HepG2 (cell line): ENCODE measurements around the gene KLHL11. TPM values are rescaled to one million over a fixed set of nuclear protein-coding genes. Genes with fewer than 3 reads are reported as not detected.
"Not testable (repeated sequence)": the region's sequence is repeated elsewhere in the genome, so short reads cannot be mapped to it uniquely, and the experiment has no call there.

Experiments used
- ATAC-seq: fragments of 200-7000 bp; cut with Tn5 transposase; 3 replicates; pipeline ENCODE4 v1.9.1; 2020; ENCODE audit warnings: mild to moderate bottlenecking, moderate library complexity
- BruUV-seq: library from RNA; stranded (reverse); fragments of 400-500 nt; replicated peaks from 2 replicates; lab custom pipeline; 2021; lab: Mats Ljungman, UMichigan
- CTCF ChIA-PET: fragments of 300-600 bp; formaldehyde crosslinking; extraction: SDS; loops from one replicate; lab custom pipeline; 2021; ENCODE audit warnings: low total read pairs, inconsistent platforms, low intra/inter-chr PET ratio; lab: Yijun Ruan, JAX
- POLR2A ChIA-PET: fragments of 350-600 bp; sonication (Branson Sonifier 250); formaldehyde crosslinking; loops from one replicate; lab custom pipeline; 2020; ENCODE audit warnings: antibody characterized with exemption, inconsistent platforms; lab: Yijun Ruan, JAX
- DNase-seq: peaks from one replicate; pipeline ENCODE4 v3.0.0-alpha.2; 2015; ENCODE audit warnings: low spot score
- FAIRE-seq: peaks from 3 replicates; lab custom pipeline; 2011; peaks lifted over from hg19 to GRCh38; lab: Jason Lieb, UNC
- H2AFZ ChIP-seq: one replicate; pipeline ENCODE4 v1.6.1; 2011; ENCODE audit warnings: low read length, inconsistent platforms
- H3K27ac ChIP-seq: fragments of 300-600 bp; 3 replicates; pipeline ENCODE4 v1.8.0; 2011; ENCODE audit warnings: mixed run types, mild to moderate bottlenecking, mixed read lengths, low read length, inconsistent platforms; ENCODE audit not compliant: insufficient read depth; ENCODE audit errors: extremely low read length
- H3K27me3 ChIP-seq, 2 experiments: fragments of 200-600 bp in 1 of 2; 2 replicates in 1 of 2; 3 replicates in 1 of 2; pipeline versions ENCODE4 v1.6.0 to v1.8.0; 2011; ENCODE audit warnings: low read length in 2 of 2, mild to moderate bottlenecking in 2 of 2, moderate library complexity in 2 of 2, inconsistent platforms in 1 of 2; ENCODE audit not compliant: insufficient read depth in 2 of 2, control insufficient read depth in 1 of 2
- H3K36me3 ChIP-seq, 2 experiments: fragments of 200-600 bp in 1 of 2; replicated peaks in 1 of 2; 2 replicates in 1 of 2; 3 replicates in 1 of 2; pipeline versions ENCODE4 v1.5.1 to v1.8.0; 2011; ENCODE audit warnings: low read length in 2 of 2, inconsistent platforms in 1 of 2; ENCODE audit not compliant: insufficient read depth in 2 of 2, control insufficient read depth in 1 of 2
- H3K4me1 ChIP-seq: 2 replicates; pipeline ENCODE4 v1.5.1; 2012; ENCODE audit warnings: low read length, inconsistent platforms; ENCODE audit not compliant: insufficient read depth
- H3K4me2 ChIP-seq: 2 replicates; pipeline ENCODE4 v1.6.0; 2011; ENCODE audit warnings: low read depth, low read length, inconsistent platforms
- H3K4me3 ChIP-seq, 3 experiments: fragments of 200-600 bp in 1 of 3; sonication (generic), shearing (Covaris generic) in 1 of 3; replicated peaks in 1 of 3; 2 replicates each; pipeline ENCODE4 v1.5.1; 2011 to 2016; ENCODE audit warnings: low read length in 3 of 3, inconsistent platforms in 2 of 3, low read depth in 2 of 3, mild to moderate bottlenecking in 2 of 3, control low read depth in 1 of 3, mixed read lengths in 1 of 3; ENCODE audit not compliant: insufficient read depth in 1 of 3
- H3K79me2 ChIP-seq: one replicate; pipeline ENCODE4 v1.6.1; 2011; ENCODE audit warnings: low read length, inconsistent platforms; ENCODE audit not compliant: insufficient read depth
- H3K9ac ChIP-seq: 2 replicates; pipeline ENCODE4 v1.6.0; 2011; ENCODE audit warnings: mild to moderate bottlenecking, low read depth, low read length, inconsistent platforms; ENCODE audit not compliant: insufficient read depth
- H3K9me3 ChIP-seq: 2 replicates; pipeline ENCODE4 v1.5.1; 2012; ENCODE audit warnings: mild to moderate bottlenecking, low read length
- H4K20me1 ChIP-seq: 2 replicates; pipeline ENCODE4 v1.6.0; 2011; ENCODE audit warnings: inconsistent platforms, mild to moderate bottlenecking, low read length, moderate library complexity; ENCODE audit not compliant: insufficient read depth
- BRF2 ChIP-seq: sonication (generic); formaldehyde crosslinking; IDR thresholded peaks from 2 replicates; pipeline ENCODE4 v1.8.1; 2022; ENCODE audit warnings: mild to moderate bottlenecking, missing genetic modification reagents
- EP300 ChIP-seq, 3 experiments: sonication (generic) in 1 of 3; formaldehyde crosslinking in 1 of 3; IDR thresholded peaks; 2 replicates each; pipeline versions ENCODE4 v1.5.1 to v1.6.1; 2011 to 2020; ENCODE audit warnings: low read depth in 2 of 3, low read length in 2 of 3, borderline replicate concordance in 1 of 3, improper control_type of control experiment in 1 of 3, mild to moderate bottlenecking in 1 of 3, missing genetic modification reagents in 1 of 3, moderate library complexity in 1 of 3
- HHEX ChIP-seq: IDR thresholded peaks from 2 replicates; pipeline ENCODE4 v1.6.1; 2016; ENCODE audit warnings: control low read depth
- PAF1 ChIP-seq: IDR thresholded peaks from 2 replicates; pipeline ENCODE4 v1.6.1; 2016; ENCODE audit warnings: missing genetic modification reagents, missing compliant biosample characterization
- YEATS4 ChIP-seq: sonication (generic); formaldehyde crosslinking; IDR thresholded peaks from 2 replicates; pipeline ENCODE4 v1.4.0; 2020; ENCODE audit warnings: missing genetic modification reagents, borderline replicate concordance
- ZFYVE20 ChIP-seq: sonication (generic); formaldehyde crosslinking; IDR thresholded peaks from 2 replicates; pipeline ENCODE4 v1.8.0; 2023; ENCODE audit warnings: low read depth, mild to moderate bottlenecking, moderate library complexity, missing genetic modification reagents, borderline replicate concordance
- ZKSCAN8 ChIP-seq: IDR thresholded peaks from 2 replicates; pipeline ENCODE4 v1.6.1; 2016; ENCODE audit warnings: borderline replicate concordance, missing genetic modification reagents, missing compliant biosample characterization
- ZNF329 ChIP-seq: sonication (generic); formaldehyde crosslinking; IDR thresholded peaks from 2 replicates; pipeline ENCODE4 v1.9.0; 2021; ENCODE audit warnings: low read depth, mild to moderate bottlenecking, missing genetic modification reagents
- ZNF484 ChIP-seq: sonication (generic); formaldehyde crosslinking; IDR thresholded peaks from 2 replicates; pipeline ENCODE4 v1.5.1; 2020; ENCODE audit warnings: mild to moderate bottlenecking, low read depth, missing genetic modification reagents, borderline replicate concordance
- ZNF567 ChIP-seq: sonication (generic); formaldehyde crosslinking; IDR thresholded peaks from 2 replicates; pipeline ENCODE4 v1.8.1; 2023; ENCODE audit warnings: mild to moderate bottlenecking, missing genetic modification reagents, borderline replicate concordance
- WGBS: methylation state at CpG from one replicate; pipeline ENCODE4 v1.1.6; 2017; ENCODE audit warnings: low lambda C conversion rate; 5-methylcytosine and 5-hydroxymethylcytosine counted together
- in situ Hi-C: cut with HindIII; loops from 2 replicates; pipeline ENCODE4 v1.10.0; 2017; ENCODE audit warnings: low pct_unique_long_range_greater_than_20kb; ENCODE audit not compliant: extremely low pct_ligation_motif_present
- intact Hi-C: fragments of 100-400 bp; cut with micrococcal nuclease; formaldehyde crosslinking; loops from one replicate; pipeline ENCODE4 v1.10.0; 2022; ENCODE audit not compliant: unreplicated experiment
- polyA plus RNA-seq, 8 experiments: library from polyadenylated mRNA; depleted of rRNA in 3 of 8; stranded (reverse) in 7 of 8; unstranded in 1 of 8; fragments of >200 nt; fragmentation: Illumina TruSeq in 4 of 8; extraction: Trizol in 4 of 8; gene quantifications; 2 replicates each; pipeline versions ENCODE4 v1.2.1 to v1.2.3, GENCODE V29; 2011 to 2016; ENCODE audit warnings: low read depth in 4 of 8, missing spikeins in 1 of 8, mixed read lengths in 1 of 8; ENCODE audit not compliant: insufficient read depth in 1 of 8
- total RNA-seq, 5 experiments: library from RNA; depleted of rRNA; stranded (reverse); fragments of >200 nt; fragmentation: Illumina TruSeq; extraction: Trizol; gene quantifications; 2 replicates each; pipeline ENCODE4 v1.2.3, GENCODE V29; 2016; ENCODE audit warnings: low read depth in 1 of 5
- TF ChIP-seq, protein P1 (sequence below): IDR thresholded peaks from 2 replicates; pipeline ENCODE4 v1.6.1; 2016; ENCODE audit warnings: missing biosample characterization, missing genetic modification reagents, low read depth

The KLHL11 gene
- total and polyA plus RNA-seq, 2 of the 13 experiments (the other 11 are each of a cell fraction or from before 2014, with no cell fraction given) = 7.7 to 27.5 TPM

DNA sequence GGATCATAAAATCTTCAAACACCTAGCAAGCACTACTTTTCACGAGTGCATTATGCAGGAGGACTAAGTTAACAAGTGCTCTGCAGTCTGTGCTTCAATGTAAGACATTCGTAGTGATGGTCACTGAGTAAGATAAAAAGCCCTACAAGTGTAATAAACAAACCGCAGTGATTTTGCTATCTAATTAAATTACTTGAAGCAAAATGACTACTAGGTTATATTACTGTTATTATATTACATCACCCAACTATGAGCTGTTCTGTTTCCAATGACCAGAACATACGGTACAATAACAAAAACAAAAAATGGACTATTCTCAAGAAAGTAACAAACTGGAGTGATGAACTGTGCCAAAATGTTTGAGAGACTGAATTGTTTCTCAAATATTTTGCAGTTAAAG, 16.4 kb downstream of the KLHL11 start (continued):
- TF ChIP-seq PAF1 (no peak), BRF2 (CRISPR knock-in tag) (no peak), ZNF329 (CRISPR knock-in tag) (no peak), ZKSCAN8 (CRISPR knock-in tag) (no peak), ZNF567 (CRISPR knock-in tag) (no peak), ZNF484 (CRISPR knock-in tag) (no peak)

GRCh38 chr17:41844971-41845370, 20.3 kb downstream of the KLHL11 start:
- FAIRE-seq (no peak), DNase-seq (no peak), ATAC-seq (no peak)
- intact Hi-C loops = no loop called here
- Histone ChIP-seq H3K9me3 (no peaks in the 10 kb centered on the region), H3K4me1 (peaks cover 6% of the 10 kb centered on the region; the same call in 1 of the 2 replicates), H3K4me3 (no peak overlapping the region), H4K20me1 (no peaks in the 10 kb centered on the region), H3K27me3 (no peaks in the 10 kb centered on the region), H3K9ac (no peak overlapping the region), H3K4me2 (no peak overlapping the region), H3K27ac (no peak overlapping the region), H3K36me3 (peaks cover 4 to 5% of the 10 kb centered on the region in 2 experiments; a peak in 3 of 5 replicates), H2AFZ (no peak overlapping the region), H3K79me2 (peaks cover 4% of the 10 kb centered on the region)
- no peak for TF ChIP-seq EP300 (IDR thresholded peaks at IDR 0.05; ENCODE audit: low read depth in 2 of 2, low read length in 2 of 2)
- no peak for TF ChIP-seq EP300 (CRISPR knock-in tag; IDR thresholded peaks at IDR 0.05; ENCODE audit: borderline replicate concordance)
- TF ChIP-seq ZFYVE20 = no peak
- TF ChIP-seq, protein P1, sequence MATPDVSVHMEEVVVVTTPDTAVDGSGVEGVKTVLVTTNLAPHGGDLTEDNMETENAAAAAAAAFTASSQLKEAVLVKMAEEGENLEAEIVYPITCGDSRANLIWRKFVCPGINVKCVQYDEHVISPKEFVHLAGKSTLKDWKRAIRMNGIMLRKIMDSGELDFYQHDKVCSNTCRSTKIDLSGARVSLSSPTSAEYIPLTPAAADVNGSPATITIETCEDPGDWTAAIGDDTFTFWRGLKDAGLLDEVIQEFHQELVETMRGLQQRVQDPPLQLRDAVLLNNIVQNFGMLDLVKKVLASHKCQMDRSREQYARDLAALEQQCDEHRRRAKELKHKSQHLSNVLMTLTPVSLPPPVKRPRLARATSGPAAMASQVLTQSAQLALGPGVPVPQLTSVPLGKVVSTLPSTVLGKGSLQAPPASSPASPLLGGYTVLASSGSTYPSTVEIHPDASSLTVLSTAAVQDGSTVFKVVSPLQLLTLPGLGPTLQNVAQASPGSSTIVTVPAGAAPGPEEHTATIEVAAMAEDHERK (CRISPR knock-in tag) = no peak
- no peak for TF ChIP-seq HHEX (CRISPR knock-in tag)
- TF ChIP-seq YEATS4 (CRISPR knock-in tag) = no peak
- ChIA-PET POLR2A (no interaction called here), CTCF (no interaction called here)
- BruUV-seq = no TSS peak
- in situ Hi-C loops = no loop called here
- 84% methylated on average over 6 of the region's 6 CpGs for WGBS

DNA sequence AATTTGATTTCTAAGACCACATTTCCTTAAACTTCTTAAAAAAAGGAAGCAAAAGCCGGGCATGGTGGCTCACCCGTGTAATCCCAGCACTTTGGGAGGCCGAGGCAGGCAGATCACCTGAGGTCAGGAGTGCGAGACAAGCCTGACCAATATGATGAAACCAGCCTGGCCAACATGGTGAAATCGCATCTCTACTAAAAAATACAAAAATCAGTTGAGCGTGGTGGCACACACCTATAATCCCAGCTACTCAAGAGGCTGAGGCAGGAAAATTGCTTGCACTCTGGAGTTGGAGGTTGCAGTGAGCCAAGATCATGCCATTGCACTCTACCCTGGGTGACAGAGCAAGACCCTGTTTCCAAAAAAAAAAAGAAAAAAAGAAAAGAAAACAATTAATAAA, 24.4 kb downstream of the KLHL11 start:
- 85% methylated on average over 6 of the region's 6 CpGs for WGBS
- BruUV-seq, H3K79me2 ChIP-seq, H3K36me3 ChIP-seq, in situ Hi-C loops, intact Hi-C loops, H3K27me3 ChIP-seq, H3K9me3 ChIP-seq, CTCF ChIA-PET, H2AFZ ChIP-seq, POLR2A ChIA-PET, H3K4me2 ChIP-seq, H3K4me3 ChIP-seq, FAIRE-seq, DNase-seq, H3K9ac ChIP-seq, H3K27ac ChIP-seq, ATAC-seq, H4K20me1 ChIP-seq: not testable (repeated sequence)
- H3K4me1 ChIP-seq = peaks cover 29% of the 10 kb centered on the region
